Endothelial cell of umbilical vein (primary cell): ENCODE data around the gene UEVLD. TPM values are rescaled to one million over a fixed set of nuclear protein-coding genes. Genes with fewer than 3 reads are reported as not detected.

Source experiments
- BruUV-seq: library from RNA; stranded (reverse); fragments of 400-500 nt; replicated peaks from 2 replicates; lab custom pipeline; 2021; lab: Mats Ljungman, UMichigan
- CTCF ChIA-PET: fragments of 300-600, 350-600 bp; sonication (Branson Sonifier 250); formaldehyde crosslinking; loops from one replicate; lab custom pipeline; 2021; ENCODE audit warnings: antibody characterized with exemption, inconsistent platforms; lab: Charles Lee
- POLR2A ChIA-PET: fragments of 300-600, 350-600 bp; sonication (Branson Sonifier 250); formaldehyde crosslinking; loops from one replicate; lab custom pipeline; 2021; ENCODE audit warnings: antibody characterized with exemption, inconsistent platforms; lab: Charles Lee
- DNase-seq: peaks from one replicate; pipeline ENCODE4 v3.0.0-alpha.2; 2011; ENCODE audit warnings: low read depth, low spot score
- FAIRE-seq: peaks from 2 replicates; lab custom pipeline; 2011; peaks lifted over from hg19 to GRCh38; lab: Jason Lieb, UNC
- H2AFZ ChIP-seq: 2 replicates; pipeline ENCODE4 v1.6.0; 2012; ENCODE audit warnings: low read depth, low read length, control low read depth, inconsistent platforms
- H3K27ac ChIP-seq: 2 replicates; pipeline ENCODE4 v1.5.1; 2011; ENCODE audit warnings: low read depth, mild to moderate bottlenecking, control low read depth, low read length, moderate library complexity; ENCODE audit not compliant: insufficient read depth
- H3K27me3 ChIP-seq, 2 experiments: 2 replicates each; pipeline versions ENCODE4 v1.6.0 to v1.6.1; 2011; ENCODE audit warnings: low read length in 2 of 2, mixed read lengths in 1 of 2; ENCODE audit not compliant: control insufficient read depth in 2 of 2, insufficient read depth in 2 of 2
- H3K36me3 ChIP-seq, 2 experiments: 2 replicates in 1 of 2; 3 replicates in 1 of 2; pipeline ENCODE4 v1.5.1; 2011; ENCODE audit warnings: low read length in 2 of 2, mild to moderate bottlenecking in 1 of 2, moderate library complexity in 1 of 2; ENCODE audit not compliant: control insufficient read depth in 2 of 2, insufficient read depth in 2 of 2; ENCODE audit errors: extremely low read depth in 1 of 2
- H3K4me1 ChIP-seq: 3 replicates; pipeline ENCODE4 v1.5.1; 2011; ENCODE audit warnings: mild to moderate bottlenecking, low read length; ENCODE audit not compliant: control insufficient read depth, insufficient read depth; ENCODE audit errors: extremely low read depth
- H3K4me2 ChIP-seq: 2 replicates; pipeline ENCODE4 v1.6.1; 2011; ENCODE audit warnings: low read length, control low read depth, mixed read lengths; ENCODE audit not compliant: insufficient read depth
- H3K4me3 ChIP-seq, 3 experiments: fragments of 200-600 bp in 1 of 3; sonication (generic), shearing (Covaris generic) in 1 of 3; replicated peaks in 1 of 3; 2 replicates each; pipeline ENCODE4 v1.5.1; 2011 to 2016; ENCODE audit warnings: control low read depth in 3 of 3, low read length in 3 of 3, mild to moderate bottlenecking in 2 of 3, inconsistent platforms in 1 of 3, low read depth in 1 of 3, moderate library complexity in 1 of 3; ENCODE audit not compliant: insufficient read depth in 1 of 3
- H3K79me2 ChIP-seq: 2 replicates; pipeline ENCODE4 v1.6.0; 2012; ENCODE audit warnings: low read length, inconsistent platforms; ENCODE audit not compliant: control insufficient read depth, insufficient read depth
- H3K9ac ChIP-seq: replicated peaks from 2 replicates; pipeline ENCODE3; 2011; ENCODE audit warnings: low read length, control low read depth; ENCODE audit not compliant: insufficient read depth; ENCODE audit errors: extremely low read depth
- H3K9me1 ChIP-seq: replicated peaks from 3 replicates; pipeline ENCODE4 v1.6.0; 2011; ENCODE audit warnings: mild to moderate bottlenecking, low read length; ENCODE audit not compliant: control insufficient read depth, insufficient read depth; ENCODE audit errors: extremely low read depth
- H3K9me3 ChIP-seq: replicated peaks from 2 replicates; pipeline ENCODE4 v1.5.1; 2012; ENCODE audit warnings: low read length, inconsistent platforms; ENCODE audit not compliant: control insufficient read depth, insufficient read depth
- H4K20me1 ChIP-seq: replicated peaks from 2 replicates; pipeline ENCODE3; 2011; ENCODE audit warnings: mild to moderate bottlenecking, low read length; ENCODE audit not compliant: control insufficient read depth, insufficient read depth; ENCODE audit errors: extremely low read depth
- CTCF ChIP-seq, 2 donors: IDR thresholded peaks; 1 replicate in 1 of 2; 2 replicates in 1 of 2; pipeline ENCODE4 v1.5.1; 2011; ENCODE audit warnings: low read length in 2 of 2, mild to moderate bottlenecking in 2 of 2, moderate library complexity in 2 of 2, control low read depth in 1 of 2, inconsistent platforms in 1 of 2, low read depth in 1 of 2; ENCODE audit not compliant: insufficient read depth in 1 of 2; ENCODE audit errors: extremely low read depth in 1 of 2
- EZH2 ChIP-seq: IDR thresholded peaks from 2 replicates; pipeline ENCODE4 v1.6.1; 2012; ENCODE audit warnings: borderline replicate concordance, low read depth, mild to moderate bottlenecking, moderate library complexity, low read length, inconsistent platforms; ENCODE audit not compliant: severe bottlenecking
- FOS ChIP-seq: IDR thresholded peaks from 2 replicates; pipeline ENCODE4 v1.6.1; 2011; ENCODE audit warnings: mild to moderate bottlenecking, low read length, moderate library complexity, borderline replicate concordance; ENCODE audit not compliant: insufficient read depth
- GATA2 ChIP-seq: IDR thresholded peaks from 2 replicates; pipeline ENCODE4 v1.7.0; 2011; ENCODE audit warnings: low read depth, mild to moderate bottlenecking, moderate library complexity, mixed read lengths, low read length; ENCODE audit not compliant: insufficient read length, insufficient read depth
- MYC ChIP-seq: IDR thresholded peaks from one replicate; pipeline ENCODE4 v1.6.1; 2011; ENCODE audit warnings: mild to moderate bottlenecking, low read depth, low read length
- POLR2AphosphoS5 ChIP-seq: IDR thresholded peaks from 2 replicates; pipeline ENCODE4 v1.6.1; 2012; ENCODE audit warnings: low read depth, mild to moderate bottlenecking, control low read depth, low read length, moderate library complexity; ENCODE audit not compliant: insufficient read depth
- dilution Hi-C: fragments of 300-500 bp; cut with MboI; formaldehyde crosslinking; loops from one replicate; pipeline ENCODE4 v1.15.0; 2019; ENCODE audit warnings: low sequenced_read_pairs; ENCODE audit not compliant: extremely low pct_ligation_motif_present
- intact Hi-C: fragments of 100-400 bp; cut with micrococcal nuclease; formaldehyde crosslinking; loops from one replicate; pipeline ENCODE4 v1.10.0; 2022
- polyA plus RNA-seq, 4 experiments: library from polyadenylated mRNA; depleted of rRNA in 3 of 4; stranded (reverse) in 3 of 4; unstranded in 1 of 4; fragments of >200 nt; gene quantifications; 2 replicates each; pipeline versions ENCODE4 v1.2.1 to v1.2.3, GENCODE V29; 2011 to 2012; ENCODE audit warnings: missing spikeins in 1 of 4
- total RNA-seq: library from RNA; stranded (reverse); gene quantifications from 2 replicates; pipeline ENCODE4 v1.2.3, GENCODE V29; 2021
- TF ChIP-seq, protein P1 (sequence below): IDR thresholded peaks from 2 replicates; pipeline ENCODE4 v1.6.1; 2011; ENCODE audit not compliant: insufficient read depth, insufficient read length

The UEVLD gene
- total and polyA plus RNA-seq, 2 donors (not counting 3 experiments of a cell fraction or from before 2014, with no cell fraction given) = 9.2 to 19.1 TPM

GRCh38 chr11:18612394-18612793, 23.9 kb upstream of the UEVLD start:
- no peak overlapping the region for H3K4me3 ChIP-seq
- dilution Hi-C loops = no loop called here
- H3K9ac ChIP-seq = no peak overlapping the region
- H3K36me3 ChIP-seq = peaks cover 17% of the 10 kb centered on the region in 2 experiments
- ChIA-PET POLR2A (no interaction called here), CTCF (interaction anchor here (0.6 kb wide), 1 partner anchor 291 kb away, joined by 3 read pairs; the partner anchor contains the start of gene HPS5)
- peaks cover 6% of the 10 kb centered on the region for H3K4me1 ChIP-seq
- no peaks in the 10 kb centered on the region for H3K9me3 ChIP-seq
- DNase-seq (no peak), FAIRE-seq (no peak)
- H2AFZ ChIP-seq = no peak overlapping the region
- H3K9me1 ChIP-seq = no peaks in the 10 kb centered on the region
- H3K27me3 ChIP-seq = no peaks in the 10 kb centered on the region
- H4K20me1 ChIP-seq = peaks cover 3% of the 10 kb centered on the region
- TF ChIP-seq, protein P1, sequence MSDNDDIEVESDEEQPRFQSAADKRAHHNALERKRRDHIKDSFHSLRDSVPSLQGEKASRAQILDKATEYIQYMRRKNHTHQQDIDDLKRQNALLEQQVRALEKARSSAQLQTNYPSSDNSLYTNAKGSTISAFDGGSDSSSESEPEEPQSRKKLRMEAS = no peak
- no peak for TF ChIP-seq FOS
- no peak for TF ChIP-seq GATA2
- TF ChIP-seq EZH2 = no peak
- TF ChIP-seq POLR2AphosphoS5 = no peak
- no peak for TF ChIP-seq MYC
- no peak for TF ChIP-seq CTCF (IDR thresholded peaks at IDR 0.05; ENCODE audit: extremely low read depth in 1 of 2, insufficient read depth in 1 of 2, low read depth in 1 of 2, low read length in 2 of 2)
- BruUV-seq = no TSS peak
- H3K27ac ChIP-seq = no peak overlapping the region
- H3K79me2 ChIP-seq = peaks cover 8% of the 10 kb centered on the region
- no peak overlapping the region for H3K4me2 ChIP-seq
- intact Hi-C loops = no loop called here
